Articular chondrocyte of knee joint (primary cell): ENCODE results near the gene IMP4. TPM values are rescaled to one million over a fixed set of nuclear protein-coding genes. Genes with fewer than 3 reads are reported as not detected.

Source experiments
- small RNA-seq: library from RNA; depleted of rRNA; stranded (forward); fragments of <200 nt; gene quantifications from one replicate; pipeline ENCODE3, GENCODE V24; 2012
- total RNA-seq: library from RNA; depleted of rRNA; stranded (reverse); fragments of >200 nt; gene quantifications from 2 replicates; pipeline ENCODE4 v1.2.3, GENCODE V29; 2012

Gene IMP4, protein sequence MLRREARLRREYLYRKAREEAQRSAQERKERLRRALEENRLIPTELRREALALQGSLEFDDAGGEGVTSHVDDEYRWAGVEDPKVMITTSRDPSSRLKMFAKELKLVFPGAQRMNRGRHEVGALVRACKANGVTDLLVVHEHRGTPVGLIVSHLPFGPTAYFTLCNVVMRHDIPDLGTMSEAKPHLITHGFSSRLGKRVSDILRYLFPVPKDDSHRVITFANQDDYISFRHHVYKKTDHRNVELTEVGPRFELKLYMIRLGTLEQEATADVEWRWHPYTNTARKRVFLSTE
- total RNA-seq: 50.5 and 53.4 TPM in 2 replicates

DNA sequence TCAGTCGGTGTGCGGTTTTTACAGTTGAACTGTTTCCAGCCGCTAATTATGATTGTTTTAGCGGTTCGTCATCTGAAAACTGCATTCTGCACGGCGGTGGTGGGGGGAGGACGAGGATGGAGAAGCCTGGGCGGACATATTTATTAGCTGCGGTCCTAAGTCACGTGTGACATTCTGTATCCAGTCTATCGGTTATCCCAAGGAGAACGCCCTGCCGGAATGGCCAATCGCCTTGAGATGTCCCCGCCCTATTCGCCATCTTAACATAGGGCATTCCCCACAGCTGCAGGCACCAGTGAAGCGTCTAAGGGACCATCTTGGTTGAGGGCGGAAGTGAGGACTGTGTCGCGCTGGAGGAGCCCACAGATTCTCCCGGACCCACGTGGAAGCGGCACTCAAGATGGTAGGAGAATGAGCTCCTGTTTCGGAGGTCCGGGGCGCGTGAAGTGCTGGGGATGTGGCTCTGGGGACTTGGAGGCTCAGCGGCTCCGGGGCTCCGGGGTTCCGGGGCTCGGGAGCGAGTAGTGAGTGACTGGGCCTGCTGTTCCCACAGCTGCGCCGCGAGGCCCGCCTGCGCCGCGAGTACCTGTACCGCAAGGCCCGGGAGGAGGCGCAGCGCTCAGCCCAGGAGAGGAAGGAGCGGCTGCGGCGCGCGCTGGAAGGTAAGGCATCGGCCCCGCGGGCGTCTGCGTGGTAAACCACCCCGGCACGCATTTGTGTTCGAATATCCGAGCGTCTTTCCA lies at the start of gene IMP4:
TSS of gene IMP4 (plus strand) at position 365 of the 743 bp plus-strand sequence. CDS start at position 401, 36 bp downstream.

DNA sequence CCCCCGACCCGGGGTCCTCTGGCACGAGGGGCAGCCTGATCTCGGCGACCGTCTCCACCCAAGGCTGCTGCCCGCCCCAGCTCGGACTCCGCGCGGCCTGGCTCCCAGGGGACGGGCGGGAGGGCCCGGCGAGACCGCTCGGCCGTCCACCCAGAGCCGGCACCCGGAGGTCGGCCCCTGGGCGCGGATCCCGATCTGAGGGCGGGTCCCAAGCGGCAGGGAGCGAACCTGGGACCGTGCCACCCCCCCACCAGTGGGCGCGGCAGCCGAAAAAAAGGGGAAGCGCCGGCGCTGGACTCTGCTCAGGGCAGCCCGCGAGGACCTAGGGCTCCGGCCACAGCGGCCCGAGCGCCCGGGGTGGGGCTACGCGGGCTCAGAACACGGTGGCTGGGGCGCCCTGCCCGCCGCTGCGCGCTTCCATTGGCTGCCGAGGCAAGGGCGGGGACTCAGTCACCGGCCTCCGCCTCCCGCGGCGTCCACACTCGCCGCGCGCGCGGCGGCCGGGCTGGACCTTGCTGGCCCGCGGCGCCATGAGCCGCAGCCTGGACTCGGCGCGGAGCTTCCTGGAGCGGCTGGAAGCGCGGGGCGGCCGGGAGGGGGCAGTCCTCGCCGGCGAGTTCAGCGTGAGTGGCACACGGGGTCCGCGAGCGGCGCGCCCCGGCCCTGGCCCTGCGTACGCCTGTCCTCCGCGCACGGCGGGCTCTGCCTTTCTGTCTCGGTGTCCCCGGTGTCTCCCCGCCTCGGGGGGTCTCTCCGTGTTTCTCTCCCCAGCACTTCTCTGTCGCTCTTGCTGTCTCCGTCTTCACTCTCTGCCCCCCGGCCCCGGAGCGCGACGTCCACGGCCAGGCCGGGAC lies 13.1 kb downstream of the IMP4 start, which contains the start of gene PTPN18:
TSS of gene PTPN18 (plus strand) at position 479 of the 854 bp plus-strand sequence. CDS start at position 531, 52 bp downstream.

Small RNA genes within 50 kb of the gene (small RNA-seq; reads per million reads assigned to genes)
- not detected for gene AC132479.1

Other genes starting within 250 kb of the IMP4 start
- not detected in 2 replicates for gene POTEF, start 213.7 kb upstream of the IMP4 start, total RNA-seq
- 3.1 and 5.6 TPM in 2 replicates for gene CCDC74B, start 197.8 kb upstream of the IMP4 start, total RNA-seq
- 14.4 and 20.4 TPM in 2 replicates for gene SMPD4, start 161.3 kb upstream of the IMP4 start, total RNA-seq
- gene MZT2B, start 160.6 kb upstream of the IMP4 start, total RNA-seq: 91.7 and 127 TPM in 2 replicates
- not detected in 2 replicates for gene TUBA3E, start 144.5 kb upstream of the IMP4 start, total RNA-seq
- 21.8 and 26.7 TPM in 2 replicates for gene PTPN18, start 13.2 kb downstream of the IMP4 start, total RNA-seq
- not detected in 2 replicates for gene POTEI, start 166.4 kb downstream of the IMP4 start, total RNA-seq
- gene CFC1B, start 178.3 kb downstream of the IMP4 start, total RNA-seq: not detected in 2 replicates